Measurements from ENCODE around the gene YIPF3.

Gene YIPF3

DNA sequence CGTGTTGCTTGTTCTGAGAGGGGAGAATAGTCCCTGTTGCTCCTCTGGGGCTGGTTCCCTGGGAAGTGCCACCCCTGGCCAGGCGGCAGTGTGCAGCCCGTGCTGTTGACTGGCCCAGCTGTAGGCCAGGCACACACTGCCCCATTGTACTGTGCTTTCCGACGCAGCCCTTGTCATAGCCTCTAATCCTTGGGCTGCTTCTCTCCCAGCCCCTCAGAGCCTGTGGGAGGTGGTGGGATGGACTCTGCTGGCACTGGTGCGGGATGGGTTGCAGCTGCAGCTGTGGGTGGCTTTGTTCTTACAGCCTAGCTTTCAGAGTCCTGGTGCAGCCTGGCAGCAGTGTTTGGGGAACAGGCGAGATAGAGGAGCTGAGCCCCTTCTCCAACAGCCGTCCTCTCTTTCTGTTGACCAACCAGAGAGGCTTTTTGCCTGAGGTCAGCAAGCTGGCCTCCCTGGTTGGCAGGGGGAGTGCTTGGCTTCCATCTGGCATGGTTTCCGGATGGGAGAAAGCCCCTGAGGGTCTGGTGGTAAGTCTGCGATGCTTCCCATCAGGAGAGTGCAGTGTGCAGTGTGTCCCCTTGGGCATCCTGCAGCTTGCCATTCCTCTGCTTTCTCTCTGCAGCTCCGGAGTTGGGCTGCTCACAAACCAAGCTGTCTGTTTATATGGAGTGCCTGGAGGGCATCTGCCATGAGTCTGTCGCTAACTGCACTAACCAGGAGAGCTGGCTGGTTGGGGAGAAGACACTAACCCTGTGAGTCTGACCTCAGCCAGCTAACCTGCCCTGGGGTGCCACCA lies 27.3 kb downstream of the YIPF3 start:
- TF ChIP-seq, protein P1, sequence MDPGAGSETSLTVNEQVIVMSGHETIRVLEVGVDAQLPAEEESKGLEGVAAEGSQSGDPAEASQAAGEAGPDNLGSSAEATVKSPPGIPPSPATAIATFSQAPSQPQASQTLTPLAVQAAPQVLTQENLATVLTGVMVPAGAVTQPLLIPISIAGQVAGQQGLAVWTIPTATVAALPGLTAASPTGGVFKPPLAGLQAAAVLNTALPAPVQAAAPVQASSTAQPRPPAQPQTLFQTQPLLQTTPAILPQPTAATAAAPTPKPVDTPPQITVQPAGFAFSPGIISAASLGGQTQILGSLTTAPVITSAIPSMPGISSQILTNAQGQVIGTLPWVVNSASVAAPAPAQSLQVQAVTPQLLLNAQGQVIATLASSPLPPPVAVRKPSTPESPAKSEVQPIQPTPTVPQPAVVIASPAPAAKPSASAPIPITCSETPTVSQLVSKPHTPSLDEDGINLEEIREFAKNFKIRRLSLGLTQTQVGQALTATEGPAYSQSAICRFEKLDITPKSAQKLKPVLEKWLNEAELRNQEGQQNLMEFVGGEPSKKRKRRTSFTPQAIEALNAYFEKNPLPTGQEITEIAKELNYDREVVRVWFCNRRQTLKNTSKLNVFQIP (CRISPR knock-in tag; IDR thresholded peaks at IDR 0.05; ENCODE audit: borderline replicate concordance, low read depth): no peak
- TF ChIP-seq ZNF8 (CRISPR knock-in tag; IDR thresholded peaks at IDR 0.05): peak; percentile 71
- ATAC-seq: peak; percentile 17; the same call in 1 of the 3 replicates

DNA sequence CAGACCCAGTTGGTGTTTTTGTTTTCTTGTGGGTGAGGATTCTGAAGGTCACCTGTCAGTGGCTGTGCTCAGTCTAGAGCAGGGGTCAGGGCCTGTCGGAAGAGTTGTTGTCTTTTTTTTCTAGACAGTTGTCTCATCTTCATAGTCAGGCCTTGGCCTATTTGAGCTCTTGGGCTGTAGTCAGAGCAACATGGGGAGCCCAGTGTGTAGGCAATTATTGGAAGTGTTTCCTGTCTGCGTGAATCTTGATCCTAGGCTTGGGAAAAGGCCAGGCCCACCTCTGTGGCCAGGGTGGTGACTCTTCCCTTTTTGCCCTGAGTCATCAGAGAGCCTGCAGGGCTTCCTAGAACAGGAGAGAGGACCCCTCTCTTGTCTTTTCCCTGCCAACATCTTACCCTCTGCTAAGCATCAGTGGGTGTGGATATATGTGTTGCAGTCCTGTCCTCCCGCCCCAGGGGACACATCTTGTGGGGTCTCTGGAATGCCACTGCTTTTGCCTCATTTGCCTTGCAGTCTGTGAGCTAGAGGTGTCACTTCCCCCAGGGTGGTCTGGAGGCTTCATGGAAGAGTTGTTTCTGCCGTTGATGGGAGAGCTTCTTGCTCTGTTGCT lies 28.0 kb downstream of the YIPF3 start:
- TF ChIP-seq ZFP30 (CRISPR knock-in tag; IDR thresholded peaks at IDR 0.05) (no peak), TCF4 (CRISPR knock-in tag; IDR thresholded peaks at IDR 0.05; ENCODE audit: borderline replicate concordance) (no peak), SNAI2 (CRISPR knock-in tag; IDR thresholded peaks at IDR 0.05) (no peak), PPARA (CRISPR knock-in tag; IDR thresholded peaks at IDR 0.05; ENCODE audit: borderline replicate concordance) (no peak), ESRRG (CRISPR knock-in tag; IDR thresholded peaks at IDR 0.05) (no peak), ZNF70 (CRISPR knock-in tag; IDR thresholded peaks at IDR 0.05) (no peak), ZNF565 (CRISPR knock-in tag; conservative IDR thresholded peaks at IDR 0.05; ENCODE audit: low read depth) (no peak), ZC3H10 (CRISPR knock-in tag; IDR thresholded peaks at IDR 0.05) (no peak), TOX (CRISPR knock-in tag; IDR thresholded peaks at IDR 0.05; ENCODE audit: borderline replicate concordance) (no peak), OSR1 (CRISPR knock-in tag; IDR thresholded peaks at IDR 0.05) (no peak), BACH2 (CRISPR knock-in tag; IDR thresholded peaks at IDR 0.05; ENCODE audit: borderline replicate concordance) (no peak)
- TF ChIP-seq, protein P2, sequence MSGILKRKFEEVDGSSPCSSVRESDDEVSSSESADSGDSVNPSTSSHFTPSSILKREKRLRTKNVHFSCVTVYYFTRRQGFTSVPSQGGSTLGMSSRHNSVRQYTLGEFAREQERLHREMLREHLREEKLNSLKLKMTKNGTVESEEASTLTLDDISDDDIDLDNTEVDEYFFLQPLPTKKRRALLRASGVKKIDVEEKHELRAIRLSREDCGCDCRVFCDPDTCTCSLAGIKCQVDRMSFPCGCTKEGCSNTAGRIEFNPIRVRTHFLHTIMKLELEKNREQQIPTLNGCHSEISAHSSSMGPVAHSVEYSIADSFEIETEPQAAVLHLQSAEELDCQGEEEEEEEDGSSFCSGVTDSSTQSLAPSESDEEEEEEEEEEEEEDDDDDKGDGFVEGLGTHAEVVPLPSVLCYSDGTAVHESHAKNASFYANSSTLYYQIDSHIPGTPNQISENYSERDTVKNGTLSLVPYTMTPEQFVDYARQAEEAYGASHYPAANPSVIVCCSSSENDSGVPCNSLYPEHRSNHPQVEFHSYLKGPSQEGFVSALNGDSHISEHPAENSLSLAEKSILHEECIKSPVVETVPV (CRISPR knock-in tag; IDR thresholded peaks at IDR 0.05): no peak
- TF ChIP-seq, protein P1 (CRISPR knock-in tag; IDR thresholded peaks at IDR 0.05; ENCODE audit: borderline replicate concordance, low read depth): no peak
- peak; percentile 11; the same call in 2 of the 3 replicates for ATAC-seq

DNA sequence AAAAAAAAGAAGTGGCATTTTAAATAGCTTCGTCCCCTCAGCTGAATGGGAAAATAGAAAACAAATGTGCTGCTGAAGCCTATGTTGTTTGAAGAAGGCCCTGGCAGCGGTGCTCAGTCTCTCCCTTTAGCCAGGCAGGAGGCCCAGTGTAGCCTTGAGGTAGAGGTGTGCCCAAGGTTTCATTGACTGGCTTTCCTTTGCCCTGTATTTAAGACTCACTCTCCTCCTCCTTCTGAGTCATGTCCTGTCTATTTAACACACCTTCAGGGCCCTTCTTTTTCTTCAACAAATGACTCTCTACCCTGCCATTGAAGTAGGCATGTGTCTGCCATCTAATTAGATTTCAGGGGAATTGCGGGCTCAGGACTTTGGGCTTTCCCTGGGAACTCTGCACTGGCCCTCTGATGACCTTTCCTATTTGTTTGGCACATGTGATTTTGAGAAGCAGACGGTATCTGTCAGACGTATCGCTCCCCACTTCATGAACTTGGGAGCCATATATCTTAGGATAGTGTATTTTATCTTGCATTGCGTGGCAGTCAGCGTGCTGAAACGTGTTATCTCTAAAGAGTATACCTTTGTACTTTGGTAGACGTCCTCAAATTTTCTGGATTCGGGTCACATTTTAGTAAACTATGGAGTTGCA lies 35.0 kb downstream of the YIPF3 start:
- TF ChIP-seq, protein P3, sequence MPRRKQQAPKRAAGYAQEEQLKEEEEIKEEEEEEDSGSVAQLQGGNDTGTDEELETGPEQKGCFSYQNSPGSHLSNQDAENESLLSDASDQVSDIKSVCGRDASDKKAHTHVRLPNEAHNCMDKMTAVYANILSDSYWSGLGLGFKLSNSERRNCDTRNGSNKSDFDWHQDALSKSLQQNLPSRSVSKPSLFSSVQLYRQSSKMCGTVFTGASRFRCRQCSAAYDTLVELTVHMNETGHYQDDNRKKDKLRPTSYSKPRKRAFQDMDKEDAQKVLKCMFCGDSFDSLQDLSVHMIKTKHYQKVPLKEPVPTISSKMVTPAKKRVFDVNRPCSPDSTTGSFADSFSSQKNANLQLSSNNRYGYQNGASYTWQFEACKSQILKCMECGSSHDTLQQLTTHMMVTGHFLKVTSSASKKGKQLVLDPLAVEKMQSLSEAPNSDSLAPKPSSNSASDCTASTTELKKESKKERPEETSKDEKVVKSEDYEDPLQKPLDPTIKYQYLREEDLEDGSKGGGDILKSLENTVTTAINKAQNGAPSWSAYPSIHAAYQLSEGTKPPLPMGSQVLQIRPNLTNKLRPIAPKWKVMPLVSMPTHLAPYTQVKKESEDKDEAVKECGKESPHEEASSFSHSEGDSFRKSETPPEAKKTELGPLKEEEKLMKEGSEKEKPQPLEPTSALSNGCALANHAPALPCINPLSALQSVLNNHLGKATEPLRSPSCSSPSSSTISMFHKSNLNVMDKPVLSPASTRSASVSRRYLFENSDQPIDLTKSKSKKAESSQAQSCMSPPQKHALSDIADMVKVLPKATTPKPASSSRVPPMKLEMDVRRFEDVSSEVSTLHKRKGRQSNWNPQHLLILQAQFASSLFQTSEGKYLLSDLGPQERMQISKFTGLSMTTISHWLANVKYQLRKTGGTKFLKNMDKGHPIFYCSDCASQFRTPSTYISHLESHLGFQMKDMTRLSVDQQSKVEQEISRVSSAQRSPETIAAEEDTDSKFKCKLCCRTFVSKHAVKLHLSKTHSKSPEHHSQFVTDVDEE (CRISPR knock-in tag; IDR thresholded peaks at IDR 0.05): no peak
- no peak for TF ChIP-seq PPARA (CRISPR knock-in tag; IDR thresholded peaks at IDR 0.05; ENCODE audit: borderline replicate concordance)
- ATAC-seq: no peak

DNA sequence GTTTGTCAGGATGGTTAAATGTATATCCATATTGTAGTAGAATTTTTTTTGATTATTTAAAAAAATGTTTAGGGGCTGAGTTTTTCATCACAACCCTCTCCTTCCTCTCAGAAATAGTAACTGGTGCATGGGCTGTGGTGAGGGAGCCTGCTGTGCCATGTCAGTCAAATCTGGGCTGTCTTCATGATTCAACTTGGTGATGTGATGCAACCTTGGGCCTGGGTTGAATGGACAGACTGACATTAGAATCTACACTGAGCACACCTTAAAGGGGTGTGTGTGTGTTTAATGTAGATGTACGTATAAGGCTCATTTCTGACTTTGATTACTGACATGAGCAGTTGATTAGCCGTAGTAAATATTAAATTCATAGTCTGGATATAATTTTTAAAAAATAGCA lies 35.7 kb downstream of the YIPF3 start:
- TF ChIP-seq RARB (CRISPR knock-in tag; IDR thresholded peaks at IDR 0.05) (no peak), ZFP3 (CRISPR knock-in tag; IDR thresholded peaks at IDR 0.05) (no peak), ZC3H10 (CRISPR knock-in tag; IDR thresholded peaks at IDR 0.05) (no peak), ESRRG (CRISPR knock-in tag; IDR thresholded peaks at IDR 0.05) (no peak), PPARA (CRISPR knock-in tag; IDR thresholded peaks at IDR 0.05; ENCODE audit: borderline replicate concordance) (no peak), ARNTL (CRISPR knock-in tag; IDR thresholded peaks at IDR 0.05; ENCODE audit: borderline replicate concordance, low read depth) (no peak), OSR1 (CRISPR knock-in tag; IDR thresholded peaks at IDR 0.05) (no peak)
- TF ChIP-seq, protein P4, sequence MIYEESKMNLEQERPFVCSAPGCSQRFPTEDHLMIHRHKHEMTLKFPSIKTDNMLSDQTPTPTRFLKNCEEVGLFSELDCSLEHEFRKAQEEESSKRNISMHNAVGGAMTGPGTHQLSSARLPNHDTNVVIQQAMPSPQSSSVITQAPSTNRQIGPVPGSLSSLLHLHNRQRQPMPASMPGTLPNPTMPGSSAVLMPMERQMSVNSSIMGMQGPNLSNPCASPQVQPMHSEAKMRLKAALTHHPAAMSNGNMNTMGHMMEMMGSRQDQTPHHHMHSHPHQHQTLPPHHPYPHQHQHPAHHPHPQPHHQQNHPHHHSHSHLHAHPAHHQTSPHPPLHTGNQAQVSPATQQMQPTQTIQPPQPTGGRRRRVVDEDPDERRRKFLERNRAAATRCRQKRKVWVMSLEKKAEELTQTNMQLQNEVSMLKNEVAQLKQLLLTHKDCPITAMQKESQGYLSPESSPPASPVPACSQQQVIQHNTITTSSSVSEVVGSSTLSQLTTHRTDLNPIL (CRISPR knock-in tag; IDR thresholded peaks at IDR 0.05; ENCODE audit: low read depth): no peak
- TF ChIP-seq, protein P5, sequence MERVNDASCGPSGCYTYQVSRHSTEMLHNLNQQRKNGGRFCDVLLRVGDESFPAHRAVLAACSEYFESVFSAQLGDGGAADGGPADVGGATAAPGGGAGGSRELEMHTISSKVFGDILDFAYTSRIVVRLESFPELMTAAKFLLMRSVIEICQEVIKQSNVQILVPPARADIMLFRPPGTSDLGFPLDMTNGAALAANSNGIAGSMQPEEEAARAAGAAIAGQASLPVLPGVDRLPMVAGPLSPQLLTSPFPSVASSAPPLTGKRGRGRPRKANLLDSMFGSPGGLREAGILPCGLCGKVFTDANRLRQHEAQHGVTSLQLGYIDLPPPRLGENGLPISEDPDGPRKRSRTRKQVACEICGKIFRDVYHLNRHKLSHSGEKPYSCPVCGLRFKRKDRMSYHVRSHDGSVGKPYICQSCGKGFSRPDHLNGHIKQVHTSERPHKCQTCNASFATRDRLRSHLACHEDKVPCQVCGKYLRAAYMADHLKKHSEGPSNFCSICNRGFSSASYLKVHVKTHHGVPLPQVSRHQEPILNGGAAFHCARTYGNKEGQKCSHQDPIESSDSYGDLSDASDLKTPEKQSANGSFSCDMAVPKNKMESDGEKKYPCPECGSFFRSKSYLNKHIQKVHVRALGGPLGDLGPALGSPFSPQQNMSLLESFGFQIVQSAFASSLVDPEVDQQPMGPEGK (CRISPR knock-in tag; IDR thresholded peaks at IDR 0.05; ENCODE audit: borderline replicate concordance): no peak
- TF ChIP-seq, protein P1 (CRISPR knock-in tag; IDR thresholded peaks at IDR 0.05; ENCODE audit: borderline replicate concordance, low read depth): no peak
- ATAC-seq: no peak

Data from SK-N-SH treated with all-trans-retinoic acid at 6 μM for 48 hours (cell line).